Caco-2 (cell line): ENCODE results near the gene MVB12B. TPM values are rescaled to one million over a fixed set of nuclear protein-coding genes. Genes with fewer than 3 reads are reported as not detected.

Source experiments
- BruUV-seq: library from RNA; stranded (reverse); fragments of 400-500 nt; replicated peaks from 2 replicates; lab custom pipeline; 2021; lab: Mats Ljungman, UMichigan
- CTCF ChIA-PET: fragments of 300-600 bp; sonication (Branson Sonifier 250); formaldehyde crosslinking; loops from one replicate; lab custom pipeline; 2022; ENCODE audit warnings: antibody characterized with exemption; lab: Charles Lee
- POLR2A ChIA-PET: fragments of 300-600 bp; sonication (Branson Sonifier 250); formaldehyde crosslinking; loops from one replicate; lab custom pipeline; 2022; ENCODE audit warnings: antibody characterized with exemption; lab: Charles Lee
- DNase-seq, 2 experiments: peaks; one replicate each; pipeline versions ENCODE4 v3.0.0 to v3.0.0-alpha.2; 2020 to 2022
- H3K27me3 ChIP-seq: replicated peaks from 2 replicates; pipeline ENCODE4 v1.6.0; 2011; ENCODE audit warnings: low read length; ENCODE audit not compliant: control insufficient read depth, insufficient read depth
- H3K36me3 ChIP-seq: 2 replicates; pipeline ENCODE4 v1.5.1; 2011; ENCODE audit warnings: low read length; ENCODE audit not compliant: control insufficient read depth, insufficient read depth
- H3K4me1 ChIP-seq: fragments of 250-450 bp; sonication (Bioruptor Pico); 2 replicates; pipeline ENCODE4 v1.5.1; 2020; ENCODE audit warnings: mild to moderate bottlenecking
- H3K4me3 ChIP-seq: 2 replicates; pipeline ENCODE4 v1.5.1; 2011; ENCODE audit warnings: low read depth, mild to moderate bottlenecking, control low read depth, low read length
- H3K9me3 ChIP-seq: fragments of 250-450 bp; sonication (Bioruptor Pico); 2 replicates; pipeline ENCODE4 v1.5.1; 2020; ENCODE audit warnings: mild to moderate bottlenecking, moderate library complexity
- H3K27ac Mint-ChIP-seq: one replicate; pipeline ENCODE4 v1.8.0; 2022; ENCODE audit warnings: mixed read lengths; ENCODE audit not compliant: unreplicated experiment
- H3K27me3 Mint-ChIP-seq: one replicate; pipeline ENCODE4 v1.8.0; 2022; ENCODE audit warnings: mixed read lengths; ENCODE audit not compliant: insufficient read depth, unreplicated experiment
- H3K36me3 Mint-ChIP-seq: one replicate; pipeline ENCODE4 v1.8.0; 2022; ENCODE audit warnings: mild to moderate bottlenecking, mixed read lengths; ENCODE audit not compliant: insufficient read depth, unreplicated experiment
- H3K4me1 Mint-ChIP-seq: one replicate; pipeline ENCODE4 v1.8.0; 2022; ENCODE audit warnings: low read depth, mixed read lengths; ENCODE audit not compliant: unreplicated experiment
- H3K4me3 Mint-ChIP-seq: one replicate; pipeline ENCODE4 v1.8.0; 2022; ENCODE audit warnings: mild to moderate bottlenecking, moderate library complexity, mixed read lengths; ENCODE audit not compliant: unreplicated experiment
- H3K9me3 Mint-ChIP-seq: one replicate; pipeline ENCODE4 v1.8.0; 2022; ENCODE audit warnings: mixed read lengths; ENCODE audit not compliant: unreplicated experiment
- intact Hi-C: fragments of 100-400 bp; cut with micrococcal nuclease; formaldehyde crosslinking; loops from one replicate; pipeline ENCODE4 v1.10.0; 2022; ENCODE audit not compliant: unreplicated experiment
- total RNA-seq: library from RNA; stranded (reverse); gene quantifications from 2 replicates; pipeline ENCODE4 v1.2.3, GENCODE V29; 2022
- TF ChIP-seq, protein P1 (sequence below), 2 experiments: fragments of 200-600 bp in 1 of 2; IDR thresholded peaks; 1 replicate in 1 of 2; 2 replicates in 1 of 2; pipeline versions ENCODE4 v1.5.1 to v1.8.0; 2011 to 2022; ENCODE audit warnings: antibody characterized with exemption in 1 of 2, control low read depth in 1 of 2, inconsistent platforms in 1 of 2, low read depth in 1 of 2, low read length in 1 of 2, mild to moderate bottlenecking in 1 of 2, moderate library complexity in 1 of 2; ENCODE audit not compliant: insufficient read depth in 1 of 2, severe bottlenecking in 1 of 2, unreplicated experiment in 1 of 2

The MVB12B gene
- total RNA-seq, 1 experiment from 2014 or later, result 24.4 TPM

DNA sequence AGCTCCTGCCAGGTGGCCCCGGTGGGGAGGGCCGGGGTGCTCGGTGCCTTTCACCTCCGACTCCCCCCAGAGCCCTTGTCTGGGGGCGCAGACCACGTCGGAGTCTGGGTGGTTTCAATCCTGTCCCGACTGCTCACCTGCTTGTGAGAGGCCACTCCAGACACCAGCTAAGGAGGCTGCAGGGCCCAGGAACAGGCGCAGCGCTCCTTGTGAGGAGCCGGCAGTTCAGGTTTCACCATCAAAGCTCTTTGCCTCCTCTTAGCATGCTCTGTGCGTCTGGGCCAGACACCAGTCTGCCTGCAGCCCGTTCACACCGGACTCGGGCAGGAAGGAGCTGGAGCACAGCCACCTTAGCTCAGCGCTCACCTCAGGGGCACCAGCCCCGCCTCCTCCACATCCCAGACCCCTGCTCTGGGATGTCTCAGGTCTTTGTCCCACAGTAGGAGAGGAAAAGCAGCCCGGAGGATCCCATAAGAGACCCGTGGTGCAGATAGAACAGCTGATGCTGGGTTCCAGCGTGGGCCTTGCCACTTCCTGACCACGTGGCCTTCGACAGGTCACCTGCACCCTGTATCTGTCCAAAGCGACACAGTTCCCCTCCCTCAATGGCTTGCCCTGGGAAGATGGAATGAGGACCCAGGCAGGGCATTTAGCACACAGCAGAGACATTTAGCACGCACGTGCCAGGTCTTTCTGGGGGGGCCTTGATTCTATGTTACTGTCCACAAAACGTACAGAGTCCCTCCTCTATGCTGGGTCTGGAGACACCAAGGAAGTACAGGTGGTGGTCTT is 180.9 kb downstream of the MVB12B start:
- H3K36me3 ChIP-seq, result no peaks in the 10 kb centered on the region
- 0 out of 2 replicates have a peak, but pooled peaks cover 2% of the 10 kb centered on the region for H3K9me3 ChIP-seq
- no peaks in the 10 kb centered on the region for H3K4me1 ChIP-seq
- ChIA-PET POLR2A (interaction anchor here (0.6 kb wide), 1 partner anchor 57 kb away, joined by 3 read pairs; no protein-coding TSS in a partner anchor), CTCF (interaction anchor here (0.5 to 2.1 kb wide), 4 partner anchors 48 to 199 kb away, joined by 3 to 7 read pairs (median 3); no protein-coding TSS in a partner anchor)
- no peaks in the 10 kb centered on the region for H3K27me3 Mint-ChIP-seq
- BruUV-seq, result no TSS peak
- no peaks in the 10 kb centered on the region for H3K4me1 Mint-ChIP-seq
- intact Hi-C loops, result loop anchor here (10.0 kb wide), 1 partner anchor 267 kb away; no protein-coding TSS in a partner anchor
- DNase-seq, result peak in 1 of 2 experiments; percentile 39
- peaks cover 6% of the 10 kb centered on the region for H3K36me3 Mint-ChIP-seq
- H3K9me3 Mint-ChIP-seq, result no peaks in the 10 kb centered on the region
- TF ChIP-seq, protein P1, sequence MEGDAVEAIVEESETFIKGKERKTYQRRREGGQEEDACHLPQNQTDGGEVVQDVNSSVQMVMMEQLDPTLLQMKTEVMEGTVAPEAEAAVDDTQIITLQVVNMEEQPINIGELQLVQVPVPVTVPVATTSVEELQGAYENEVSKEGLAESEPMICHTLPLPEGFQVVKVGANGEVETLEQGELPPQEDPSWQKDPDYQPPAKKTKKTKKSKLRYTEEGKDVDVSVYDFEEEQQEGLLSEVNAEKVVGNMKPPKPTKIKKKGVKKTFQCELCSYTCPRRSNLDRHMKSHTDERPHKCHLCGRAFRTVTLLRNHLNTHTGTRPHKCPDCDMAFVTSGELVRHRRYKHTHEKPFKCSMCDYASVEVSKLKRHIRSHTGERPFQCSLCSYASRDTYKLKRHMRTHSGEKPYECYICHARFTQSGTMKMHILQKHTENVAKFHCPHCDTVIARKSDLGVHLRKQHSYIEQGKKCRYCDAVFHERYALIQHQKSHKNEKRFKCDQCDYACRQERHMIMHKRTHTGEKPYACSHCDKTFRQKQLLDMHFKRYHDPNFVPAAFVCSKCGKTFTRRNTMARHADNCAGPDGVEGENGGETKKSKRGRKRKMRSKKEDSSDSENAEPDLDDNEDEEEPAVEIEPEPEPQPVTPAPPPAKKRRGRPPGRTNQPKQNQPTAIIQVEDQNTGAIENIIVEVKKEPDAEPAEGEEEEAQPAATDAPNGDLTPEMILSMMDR (IDR thresholded peaks at IDR 0.05; ENCODE audit: insufficient read depth in 1 of 2, low read depth in 1 of 2, low read length in 1 of 2, severe bottlenecking in 1 of 2, unreplicated experiment in 1 of 2), result no peak
- H3K4me3 ChIP-seq, result no peak overlapping the region
- no peak overlapping the region for H3K4me3 Mint-ChIP-seq
- H3K27ac Mint-ChIP-seq, result no peak overlapping the region
- H3K27me3 ChIP-seq, result no peaks in the 10 kb centered on the region; the same call in none of the 2 replicates

DNA sequence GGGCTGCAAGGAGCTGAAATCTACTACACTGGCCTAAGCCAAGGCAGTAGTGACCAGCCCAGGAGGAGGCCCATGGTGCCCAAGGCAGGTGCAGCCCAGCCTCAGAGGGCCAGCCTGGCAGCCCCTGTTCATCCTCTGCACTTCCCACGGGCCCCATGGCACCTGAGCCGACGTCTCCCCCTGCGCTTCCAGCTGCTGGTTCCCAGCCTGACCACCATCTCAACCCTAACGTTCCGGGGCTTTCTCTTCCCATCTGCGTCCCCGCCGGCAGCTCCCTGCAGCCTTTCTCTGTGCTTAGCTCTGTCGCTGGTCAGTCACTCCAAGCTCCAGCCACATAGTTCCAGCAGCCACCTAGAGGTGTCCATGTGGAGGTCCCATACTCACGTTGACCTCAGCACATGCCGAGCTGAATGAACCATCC is 181.6 kb downstream of the MVB12B start:
- ChIA-PET CTCF (interaction anchor here (0.5 to 2.1 kb wide), 3 partner anchors 9 to 198 kb away, joined by 3 to 7 read pairs (median 4); no protein-coding TSS in a partner anchor), POLR2A (interaction anchor here (0.6 kb wide), 1 partner anchor 57 kb away, joined by 3 read pairs; no protein-coding TSS in a partner anchor)
- intact Hi-C loops, result loop anchor here (10.0 kb wide), 1 partner anchor 267 kb away; no protein-coding TSS in a partner anchor
- TF ChIP-seq, protein P1 (IDR thresholded peaks at IDR 0.05; ENCODE audit: insufficient read depth in 1 of 2, low read depth in 1 of 2, low read length in 1 of 2, severe bottlenecking in 1 of 2, unreplicated experiment in 1 of 2), result no peak
- Mint-ChIP-seq H3K27ac (no peak overlapping the region), H3K4me1 (no peaks in the 10 kb centered on the region), H3K9me3 (no peaks in the 10 kb centered on the region), H3K36me3 (peaks cover 6% of the 10 kb centered on the region), H3K4me3 (no peak overlapping the region), H3K27me3 (no peaks in the 10 kb centered on the region)
- no peak overlapping the region for H3K4me3 ChIP-seq
- BruUV-seq, result no TSS peak
- H3K27me3 ChIP-seq, result no peaks in the 10 kb centered on the region; the same call in none of the 2 replicates
- H3K36me3 ChIP-seq, result no peaks in the 10 kb centered on the region
- no peaks in the 10 kb centered on the region for H3K4me1 ChIP-seq
- no peak for DNase-seq
- H3K9me3 ChIP-seq, result 0 out of 2 replicates have a peak, but pooled peaks cover 2% of the 10 kb centered on the region

DNA sequence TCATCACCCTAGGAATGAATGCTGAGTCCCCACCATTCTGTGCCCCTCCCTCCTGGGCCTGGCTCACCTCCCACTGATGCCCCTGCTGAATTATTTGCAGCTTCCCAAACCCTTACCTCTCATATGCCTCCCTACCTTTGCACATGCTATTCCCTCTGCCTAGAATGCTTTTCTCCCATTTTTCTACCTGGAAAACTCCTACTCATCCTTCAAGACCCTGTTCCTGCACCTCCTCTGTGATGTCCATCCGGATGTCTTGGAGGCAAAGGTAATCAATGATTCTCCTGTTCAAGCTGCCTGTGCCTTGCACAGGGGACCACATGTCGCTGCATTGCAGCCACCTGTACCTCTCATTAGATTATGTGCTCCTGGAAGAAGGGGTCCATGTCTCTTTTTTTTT is 182.3 kb downstream of the MVB12B start:
- Histone ChIP-seq H3K9me3 (0 out of 2 replicates have a peak, but pooled peaks cover 2% of the 10 kb centered on the region), H3K36me3 (no peaks in the 10 kb centered on the region), H3K4me1 (no peaks in the 10 kb centered on the region), H3K27me3 (no peaks in the 10 kb centered on the region; the same call in none of the 2 replicates), H3K4me3 (no peak overlapping the region)
- intact Hi-C loops, result loop anchor here (10.0 kb wide), 1 partner anchor 266 kb away; no protein-coding TSS in a partner anchor
- ChIA-PET CTCF (interaction anchor here (0.7 to 2.1 kb wide), 2 partner anchors 10 to 49 kb away, joined by 4 to 7 read pairs; no protein-coding TSS in a partner anchor), POLR2A (no interaction called here)
- BruUV-seq, result no TSS peak
- Mint-ChIP-seq H3K27ac (no peak overlapping the region), H3K27me3 (no peaks in the 10 kb centered on the region), H3K4me1 (no peaks in the 10 kb centered on the region), H3K36me3 (peaks cover 6% of the 10 kb centered on the region), H3K4me3 (no peak overlapping the region), H3K9me3 (no peaks in the 10 kb centered on the region)
- DNase-seq, result no peak
- TF ChIP-seq, protein P1 (IDR thresholded peaks at IDR 0.05; ENCODE audit: insufficient read depth in 1 of 2, low read depth in 1 of 2, low read length in 1 of 2, severe bottlenecking in 1 of 2, unreplicated experiment in 1 of 2), result no peak
